ENCODE results near the gene KLHL21.

The KLHL21 gene

DNA sequence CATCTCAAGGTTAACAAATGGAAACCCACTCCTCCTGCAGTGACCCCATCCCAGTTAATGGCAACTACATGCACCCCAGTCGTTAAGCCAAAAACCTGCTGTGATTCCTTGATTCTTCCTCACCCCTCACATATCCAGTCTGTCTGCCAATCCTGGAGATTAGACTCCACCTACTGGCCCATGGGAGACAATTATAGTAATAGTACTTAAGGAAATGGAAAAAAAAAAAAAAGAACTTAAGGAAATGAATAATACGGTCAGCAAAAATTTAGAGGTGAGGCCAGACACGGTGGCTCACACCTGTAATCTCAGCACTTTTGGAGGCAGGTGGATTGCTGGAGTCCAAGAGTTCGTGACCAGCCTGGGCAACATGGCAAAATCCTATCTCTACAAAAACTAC lies 55.4 kb downstream of the KLHL21 start:
- peak; percentile 18 for DNase-seq

DNA sequence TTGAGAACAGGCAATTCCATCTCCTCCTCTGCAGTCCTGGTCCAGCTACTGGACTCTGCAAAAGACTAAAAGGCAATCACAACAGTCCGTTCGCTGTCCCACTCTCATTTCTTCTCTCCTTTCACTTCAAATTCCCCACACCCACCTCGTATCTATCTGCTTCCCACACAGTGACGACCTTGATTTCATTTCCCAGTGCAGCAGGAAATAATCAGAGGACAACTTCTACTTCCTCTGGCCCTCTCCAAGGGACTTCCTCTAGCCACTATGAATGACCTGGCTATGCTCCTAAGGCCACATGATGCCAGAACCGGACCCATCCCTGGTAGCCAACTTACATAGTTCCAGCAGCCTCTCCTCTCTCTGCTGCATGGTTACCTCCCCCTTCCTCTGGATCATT lies 56.3 kb downstream of the KLHL21 start:
- DNase-seq: no peak

GRCh38 chr1:6545276-6546112 lies 57.2 kb downstream of the KLHL21 start:
- DNase-seq: no peak

DNA sequence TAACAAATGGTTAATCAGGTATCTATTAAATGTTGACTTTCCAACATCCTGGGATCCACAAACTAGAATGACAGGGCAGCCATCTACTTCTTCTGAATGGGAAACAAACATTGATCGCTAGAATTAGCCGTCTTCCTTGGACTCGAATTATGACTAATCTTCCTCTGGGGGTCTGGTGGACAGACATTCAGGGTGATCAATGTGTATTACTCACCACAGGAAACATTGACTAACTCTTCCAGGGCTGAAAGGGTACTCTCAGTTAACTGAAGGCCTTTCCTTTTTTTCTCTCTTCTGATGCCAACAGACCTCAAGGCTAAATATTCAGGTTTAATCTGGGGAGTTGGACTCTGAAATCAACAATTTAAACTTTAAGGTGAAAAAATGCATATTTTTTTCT lies 57.8 kb downstream of the KLHL21 start:
- peak; percentile 22 for DNase-seq
